ENCODE results near the gene C6orf136.

The C6orf136 gene, protein sequence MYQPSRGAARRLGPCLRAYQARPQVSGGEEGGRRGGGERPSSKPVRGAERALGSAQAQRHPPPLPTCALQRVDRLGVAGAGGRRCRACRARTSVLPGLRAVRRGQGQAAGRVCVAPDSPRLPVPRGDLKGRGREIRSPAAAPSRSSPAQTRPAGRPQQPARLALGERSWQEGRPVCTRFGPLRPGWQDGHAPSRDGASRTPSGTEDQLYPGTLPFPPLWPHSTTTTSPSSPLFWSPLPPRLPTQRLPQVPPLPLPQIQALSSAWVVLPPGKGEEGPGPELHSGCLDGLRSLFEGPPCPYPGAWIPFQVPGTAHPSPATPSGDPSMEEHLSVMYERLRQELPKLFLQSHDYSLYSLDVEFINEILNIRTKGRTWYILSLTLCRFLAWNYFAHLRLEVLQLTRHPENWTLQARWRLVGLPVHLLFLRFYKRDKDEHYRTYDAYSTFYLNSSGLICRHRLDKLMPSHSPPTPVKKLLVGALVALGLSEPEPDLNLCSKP

DNA sequence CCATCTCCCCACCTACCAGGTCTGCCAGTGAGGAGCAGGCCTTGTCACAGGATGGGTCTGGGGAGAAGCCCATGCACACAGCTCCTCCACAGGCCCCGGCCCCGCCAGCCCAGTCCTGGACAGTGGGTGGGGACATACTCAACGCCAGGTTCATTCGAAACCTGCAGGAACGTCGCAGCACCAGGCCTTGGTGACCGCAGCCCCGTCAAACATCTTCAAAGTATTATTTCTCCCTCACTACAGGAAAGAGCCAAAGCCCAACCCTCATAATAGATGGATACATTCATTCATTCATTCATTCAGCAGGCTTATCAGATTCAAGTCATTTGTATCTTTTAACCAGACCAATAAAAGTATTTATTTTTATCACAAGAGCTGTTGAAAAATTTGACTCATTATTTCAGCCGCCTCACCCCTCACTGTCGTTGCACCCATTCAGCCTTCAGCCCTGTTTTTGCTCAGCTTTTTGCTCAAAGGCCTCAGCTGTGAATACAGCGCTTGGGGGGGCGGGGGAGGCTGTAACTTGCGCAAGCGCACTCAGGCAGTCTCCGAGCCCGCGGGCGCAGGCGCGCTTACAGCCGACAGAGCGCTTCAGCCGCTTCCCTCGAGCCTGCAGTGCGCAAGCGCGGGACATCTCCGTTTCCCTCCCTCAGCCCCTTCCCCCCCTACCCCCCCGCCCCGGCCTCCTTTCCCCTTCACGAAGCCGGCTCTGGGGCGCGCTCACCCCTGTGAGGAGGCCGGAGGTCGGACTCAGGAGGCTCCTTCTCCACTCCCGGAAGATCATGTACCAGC lies at the start of gene C6orf136:
Gene C6orf136, plus strand, starts transcription at position 684 of the 792 bp plus-strand sequence. Its CDS starts 99 bp downstream, at position 783.
- DNase-seq (ENCODE audit: low read depth) = peak; percentile 76

DNA sequence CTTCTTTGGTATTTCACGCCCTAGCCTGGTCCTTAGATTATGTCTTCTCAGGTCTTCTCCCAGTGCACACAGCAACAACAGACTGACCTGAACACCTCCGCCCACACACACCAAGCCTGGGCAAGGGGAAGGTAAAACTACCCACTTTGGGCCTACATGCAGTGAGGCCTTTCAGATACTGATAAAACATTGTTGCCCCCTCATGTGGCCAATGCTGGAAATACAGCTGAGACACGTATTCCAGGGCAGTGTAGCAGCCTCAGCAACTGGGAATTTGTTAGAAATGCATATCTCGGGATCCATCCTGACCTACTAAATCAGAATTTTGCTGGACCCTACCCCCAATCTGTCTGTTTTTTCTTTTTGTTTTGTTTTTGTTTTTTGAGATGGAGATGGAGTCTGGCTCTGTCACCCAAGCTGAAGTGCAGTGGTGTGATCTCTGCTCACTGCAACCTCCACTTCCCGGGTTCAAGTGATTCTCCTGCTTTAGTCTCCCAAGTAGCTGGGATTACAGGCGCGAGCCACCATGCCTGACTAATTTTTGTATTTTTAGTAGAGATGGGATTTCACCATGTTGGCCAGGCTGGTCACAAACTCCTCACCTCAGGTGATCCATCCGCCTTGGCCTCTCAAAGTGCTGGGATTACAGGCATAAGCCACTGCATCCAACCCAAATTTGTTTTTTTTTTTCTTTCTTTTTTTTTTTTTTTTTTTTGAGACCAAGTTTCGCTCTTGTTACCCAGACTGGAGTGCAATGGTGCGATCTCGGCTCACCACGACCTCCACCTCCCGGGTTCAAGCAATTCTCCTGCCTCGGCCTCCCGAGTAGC lies 49.4 kb upstream of the C6orf136 start:
- DNase-seq (ENCODE audit: low read depth) = peak; percentile 63

GRCh38 chr6:30598912-30599624 lies 47.9 kb upstream of the C6orf136 start:
- DNase-seq (ENCODE audit: low read depth) = no peak

GRCh38 chr6:30599625-30600324 lies 47.2 kb upstream of the C6orf136 start:
- DNase-seq (ENCODE audit: low read depth) = no peak

- no peak for DNase-seq (ENCODE audit: low read depth)
Observed at GRCh38 chr6:30600451-30600961, 46.4 kb upstream of the C6orf136 start.

DNA sequence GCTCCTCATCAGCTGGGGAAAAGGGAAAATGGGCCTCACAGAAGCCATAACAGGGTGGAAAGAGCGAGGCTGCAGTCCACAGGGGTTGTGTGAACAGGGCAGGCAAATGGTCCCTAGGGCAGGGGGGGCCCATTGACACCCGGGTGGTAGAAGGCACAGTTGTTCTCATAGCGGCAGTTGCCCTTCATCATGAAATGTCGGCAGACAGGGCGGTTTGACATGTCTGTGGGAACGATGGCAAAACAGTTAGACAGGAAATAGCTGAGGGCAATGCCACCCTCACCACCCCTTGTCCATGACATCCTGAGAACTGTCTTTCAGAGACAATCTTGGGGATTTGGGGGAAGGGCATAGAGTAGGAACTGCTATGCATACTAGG lies 45.5 kb upstream of the C6orf136 start:
- no peak for DNase-seq (ENCODE audit: low read depth)

DNA sequence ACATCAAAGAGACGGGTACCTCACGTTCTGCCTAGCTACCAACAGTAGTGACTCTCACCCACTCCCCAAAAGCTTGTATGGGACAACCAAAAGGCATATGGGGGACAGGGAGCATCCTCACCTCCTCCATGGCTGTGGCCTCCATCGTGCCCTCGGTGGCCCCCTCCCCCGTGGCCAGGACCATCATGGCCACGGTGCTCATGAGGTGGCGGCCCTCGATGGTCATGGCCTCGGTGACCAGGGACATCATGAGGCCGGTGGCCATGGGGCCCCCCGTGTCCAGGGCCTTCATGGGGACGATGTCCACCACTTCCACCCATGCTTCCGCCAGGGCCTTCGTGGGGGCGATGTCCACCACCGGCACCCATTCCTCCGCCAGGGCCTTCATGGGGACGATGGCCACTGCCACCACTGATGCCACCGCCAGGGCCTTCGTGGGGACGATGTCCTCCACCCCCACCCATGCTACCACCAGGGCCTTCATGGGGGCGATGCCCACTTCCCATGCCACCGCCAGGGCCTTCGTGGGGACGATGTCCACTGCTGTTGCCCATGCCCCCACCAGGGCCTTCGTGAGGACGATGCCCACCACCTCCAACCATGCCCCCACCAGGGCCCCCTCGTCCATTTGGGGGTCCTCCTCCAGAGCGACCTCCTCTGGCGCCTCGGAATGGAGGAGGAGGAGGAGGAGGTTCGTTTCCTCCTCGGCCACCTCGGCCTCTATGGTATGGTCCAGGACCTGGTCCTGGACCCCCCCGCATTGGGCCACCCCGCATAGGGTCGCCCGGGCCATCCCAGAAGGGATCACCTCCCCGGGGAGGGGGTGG lies 44.9 kb upstream of the C6orf136 start:
- no peak for DNase-seq (ENCODE audit: low read depth)

- DNase-seq (ENCODE audit: low read depth) = no peak
Observed at GRCh38 chr6:30603961-30604360, 43.0 kb upstream of the C6orf136 start.

DNA sequence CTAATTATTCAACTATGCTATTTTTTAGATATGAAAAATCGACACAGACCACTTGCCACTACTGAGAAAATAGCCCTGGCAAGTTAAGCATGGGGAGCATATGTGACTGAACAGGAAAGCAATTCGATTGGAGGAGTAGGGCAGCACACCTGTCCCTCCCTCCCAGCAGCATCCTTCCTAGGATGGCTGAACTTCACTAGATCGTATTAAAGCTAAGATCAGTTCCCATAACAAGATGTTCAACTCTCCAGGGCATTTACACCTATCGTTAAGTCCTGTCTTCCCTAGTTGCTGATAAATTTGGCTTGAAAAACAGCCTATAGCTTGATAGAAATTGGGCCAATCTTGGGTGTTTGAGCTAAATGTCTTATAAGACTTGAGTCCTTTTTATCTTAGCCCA lies 36.9 kb upstream of the C6orf136 start:
- DNase-seq (ENCODE audit: low read depth) = no peak

- no peak for DNase-seq (ENCODE audit: low read depth)
Observed at GRCh38 chr6:30611150-30611855, 35.6 kb upstream of the C6orf136 start.

DNA sequence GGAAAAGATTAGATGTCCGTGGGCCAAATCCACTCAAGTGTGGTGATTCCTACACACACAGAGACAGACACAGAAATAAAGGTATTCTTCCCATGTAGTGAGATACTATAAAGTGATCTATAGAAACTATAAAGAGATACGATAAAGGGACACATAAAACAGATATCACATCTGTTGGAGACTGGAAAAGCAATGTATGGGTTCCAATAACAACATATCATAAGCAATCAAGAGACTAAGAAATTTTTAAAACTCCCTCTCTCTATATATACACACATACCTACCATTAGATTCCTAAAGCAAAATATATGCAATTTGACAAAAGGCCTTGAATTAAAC lies 35.1 kb upstream of the C6orf136 start:
- no peak for DNase-seq (ENCODE audit: low read depth)

DNA sequence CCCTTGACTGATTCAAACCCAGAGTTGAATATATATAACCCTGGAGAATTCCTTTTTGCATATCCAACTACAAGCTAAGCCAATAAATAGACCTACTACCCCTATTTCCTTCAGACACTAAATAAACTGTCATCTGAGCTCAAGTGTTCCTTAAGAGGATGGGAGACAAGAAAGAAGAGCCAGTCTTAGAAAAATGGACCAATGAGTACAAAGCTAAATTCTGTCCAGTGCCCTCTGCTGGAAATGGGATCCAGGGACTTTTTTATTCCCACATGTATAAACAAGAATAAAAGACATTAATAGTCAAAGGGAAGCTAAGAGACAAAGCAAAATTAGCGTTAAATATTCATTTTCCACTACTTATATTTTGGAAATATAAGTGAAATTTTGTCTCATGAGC lies 34.7 kb upstream of the C6orf136 start:
- no peak for DNase-seq (ENCODE audit: low read depth)

- no peak for DNase-seq (ENCODE audit: low read depth)
Observed at GRCh38 chr6:30612687-30613248, 34.2 kb upstream of the C6orf136 start.

DNA sequence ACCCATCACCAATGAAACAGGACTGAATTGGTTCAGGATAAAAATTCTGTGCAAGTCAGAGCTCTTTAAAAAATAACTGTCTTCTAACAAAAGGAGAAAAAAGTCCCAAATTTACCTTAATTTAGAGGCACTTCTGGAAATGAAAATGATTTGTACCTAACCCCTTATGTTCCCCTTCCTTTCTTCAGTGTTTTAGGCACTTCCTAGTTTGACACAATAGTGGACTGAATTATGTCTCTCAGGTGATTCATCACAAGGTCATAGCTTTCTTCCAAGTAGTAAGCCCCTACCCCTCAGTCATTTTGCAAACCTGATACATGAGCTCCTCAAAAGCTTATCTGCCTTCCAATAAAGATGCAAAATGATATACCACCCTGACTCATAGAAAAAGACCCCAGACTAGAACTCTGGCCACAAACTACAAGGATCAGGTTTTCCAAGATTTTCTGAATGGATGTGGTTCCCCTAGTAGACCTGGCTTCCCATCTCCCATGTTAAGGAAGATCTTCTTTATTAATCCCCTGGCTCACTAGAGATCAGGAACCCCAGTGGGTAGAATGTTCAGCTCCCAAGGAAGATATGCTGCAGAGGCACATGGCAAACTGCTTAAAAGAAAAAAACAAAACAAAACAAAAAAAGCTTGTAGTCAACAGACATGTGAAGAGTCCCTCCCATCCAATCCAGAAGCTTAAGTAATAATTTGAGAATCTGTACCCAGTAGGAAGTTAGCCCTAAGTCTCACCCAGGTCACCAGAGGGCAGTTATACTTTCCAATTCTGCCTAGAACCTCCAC lies 33.5 kb upstream of the C6orf136 start:
- no peak for DNase-seq (ENCODE audit: low read depth)

GRCh38 chr6:30614044-30614842 lies 32.7 kb upstream of the C6orf136 start:
- no peak for DNase-seq (ENCODE audit: low read depth)

DNA sequence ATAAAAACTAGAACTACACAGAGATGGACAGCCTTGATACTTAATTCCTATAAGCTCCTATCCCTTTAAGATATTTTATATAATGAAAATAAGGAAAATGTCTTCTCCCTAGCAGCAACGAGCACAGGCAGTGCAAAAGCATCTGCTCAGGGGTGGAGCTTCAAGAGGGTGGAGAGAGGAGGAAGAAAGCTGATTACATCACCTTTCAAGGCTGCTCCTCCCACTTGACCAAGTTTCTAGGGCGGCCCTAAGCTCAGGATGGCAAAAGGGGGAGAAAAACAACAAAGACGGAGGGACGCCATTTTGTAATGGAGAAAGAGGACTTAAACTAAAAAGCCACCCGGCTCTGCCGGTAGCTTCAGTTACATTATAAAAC lies 32.1 kb upstream of the C6orf136 start:
- peak; percentile 96 for DNase-seq (ENCODE audit: low read depth)

- DNase-seq (ENCODE audit: low read depth) = peak; percentile 69
Observed at GRCh38 chr6:30615219-30615957, 31.5 kb upstream of the C6orf136 start.
